Spinal cord (tissue), 10 donors: ENCODE data around the gene STAB1. TPM values are rescaled to one million over a fixed set of nuclear protein-coding genes. Genes with fewer than 3 reads are reported as not detected.

Source experiments
- DNase-seq, 6 donors: peaks; one replicate each; pipeline versions ENCODE4 v3.0.0 to v3.0.0-alpha.2; 2013 to 2015; ENCODE audit warnings: low spot score in 6 of 6, low read depth in 4 of 6
- H3K27ac ChIP-seq: one replicate; pipeline ENCODE4 v1.5.1; 2013; ENCODE audit warnings: low read depth, low read length, control low read depth
- H3K27me3 ChIP-seq: one replicate; pipeline ENCODE4 v1.6.1; 2013; ENCODE audit warnings: low read length; ENCODE audit not compliant: control insufficient read depth, insufficient read depth
- H3K36me3 ChIP-seq: one replicate; pipeline ENCODE4 v1.6.1; 2013; ENCODE audit warnings: low read length; ENCODE audit not compliant: control insufficient read depth, insufficient read depth
- H3K4me1 ChIP-seq: one replicate; pipeline ENCODE4 v1.6.1; 2013; ENCODE audit warnings: low read length; ENCODE audit not compliant: control insufficient read depth, insufficient read depth
- H3K4me3 ChIP-seq: one replicate; pipeline ENCODE4 v1.5.1; 2013; ENCODE audit warnings: low read depth, low read length, control low read depth
- H3K9me3 ChIP-seq: one replicate; pipeline ENCODE4 v1.6.1; 2013; ENCODE audit warnings: low read length; ENCODE audit not compliant: control insufficient read depth, insufficient read depth
- WGBS: methylation state at CpG from one replicate; pipeline ENCODE4 v1.1.5; 2013; ENCODE audit warnings: missing lambda C conversion rate; ENCODE audit not compliant: insufficient coverage; 5-methylcytosine and 5-hydroxymethylcytosine counted together
- polyA plus RNA-seq, 2 donors: library from polyadenylated mRNA; unstranded; fragments of 120-200 nt; gene quantifications; one replicate each; pipeline ENCODE4 v1.2.1, GENCODE V29; 2013; ENCODE audit not compliant: insufficient read length in 2 of 2
- total RNA-seq, 2 donors: library from RNA; depleted of rRNA in 1 of 2; stranded (reverse); fragments of 120-200 nt in 1 of 2; fragments of >200 nt in 1 of 2; gene quantifications; one replicate each; pipeline versions ENCODE4 v1.2.3 to v1.2.4, GENCODE V29; 2013 to 2014
- donor health status: healthy.

The STAB1 gene
- total and polyA plus RNA-seq, 4 donors = 34.5 to 79.7 (median 38.3) TPM

- no peak overlapping the region for H3K27ac ChIP-seq
- H3K4me3 ChIP-seq = no peak overlapping the region
- H3K9me3 ChIP-seq = no peaks in the 10 kb centered on the region
- 68% methylated on average over 4 of the region's 4 CpGs for WGBS
- no peak for DNase-seq
- no peaks in the 10 kb centered on the region for H3K4me1 ChIP-seq
- H3K27me3 ChIP-seq = no peaks in the 10 kb centered on the region
- H3K36me3 ChIP-seq = peaks cover 20% of the 10 kb centered on the region
Measured at GRCh38 chr3:52544937-52545336, 49.8 kb downstream of the STAB1 start.

- no peak for DNase-seq
- Histone ChIP-seq H3K4me1 (no peaks in the 10 kb centered on the region), H3K27ac (no peak overlapping the region), H3K9me3 (no peaks in the 10 kb centered on the region), H3K27me3 (no peaks in the 10 kb centered on the region), H3K36me3 (peaks cover 26% of the 10 kb centered on the region), H3K4me3 (no peak overlapping the region)
- WGBS = no CpG with 5 or more reads among the region's 3 CpGs
Measured at GRCh38 chr3:52546111-52546901, 51.2 kb downstream of the STAB1 start.

- Histone ChIP-seq H3K9me3 (no peaks in the 10 kb centered on the region), H3K36me3 (peaks cover 29% of the 10 kb centered on the region), H3K4me3 (no peak overlapping the region), H3K27ac (no peak overlapping the region), H3K4me1 (no peaks in the 10 kb centered on the region), H3K27me3 (no peaks in the 10 kb centered on the region)
- 93% methylated on average over 2 of the region's 2 CpGs for WGBS
- DNase-seq = no peak
Measured at GRCh38 chr3:52547143-52547542, 52.0 kb downstream of the STAB1 start.

- Histone ChIP-seq H3K4me1 (no peaks in the 10 kb centered on the region), H3K36me3 (peaks cover 46% of the 10 kb centered on the region), H3K27ac (no peak overlapping the region), H3K4me3 (no peak overlapping the region), H3K27me3 (no peaks in the 10 kb centered on the region), H3K9me3 (no peaks in the 10 kb centered on the region)
- no peak for DNase-seq
Measured at GRCh38 chr3:52551118-52551517, 56.0 kb downstream of the STAB1 start.

- Histone ChIP-seq H3K27me3 (no peaks in the 10 kb centered on the region), H3K4me3 (no peak overlapping the region), H3K36me3 (peaks cover 46% of the 10 kb centered on the region), H3K27ac (no peak overlapping the region), H3K4me1 (no peaks in the 10 kb centered on the region), H3K9me3 (no peaks in the 10 kb centered on the region)
- DNase-seq = no peak
- 100% methylated on average over 1 of the region's 3 CpGs for WGBS
Measured at GRCh38 chr3:52552089-52552488, 57.0 kb downstream of the STAB1 start.

GRCh38 chr3:52554026-52554755 lies 59.1 kb downstream of the STAB1 start:
- DNase-seq = no peak
- no peaks in the 10 kb centered on the region for H3K9me3 ChIP-seq
- H3K27me3 ChIP-seq = no peaks in the 10 kb centered on the region
- H3K4me1 ChIP-seq = peaks cover 5% of the 10 kb centered on the region
- no peak overlapping the region for H3K4me3 ChIP-seq
- peaks cover 39% of the 10 kb centered on the region for H3K36me3 ChIP-seq
- 81% methylated on average over 5 of the region's 5 CpGs for WGBS
- H3K27ac ChIP-seq = no peak overlapping the region

- H3K27ac ChIP-seq = no peak overlapping the region
Measured at GRCh38 chr3:52555056-52555455, 59.9 kb downstream of the STAB1 start.

GRCh38 chr3:52557011-52557960 lies 62.1 kb downstream of the STAB1 start:
- H3K27me3 ChIP-seq = no peaks in the 10 kb centered on the region
- H3K27ac ChIP-seq = peak overlapping the region; percentile 29
- peak in 1 of 6 donors; percentile 7 for DNase-seq
- H3K4me1 ChIP-seq = peaks cover 5% of the 10 kb centered on the region
- no peaks in the 10 kb centered on the region for H3K9me3 ChIP-seq
- WGBS = 45% methylated on average over 5 of the region's 9 CpGs
- H3K4me3 ChIP-seq = no peak overlapping the region
- peaks cover 39% of the 10 kb centered on the region for H3K36me3 ChIP-seq

More at GRCh38 chr3:52555056-52555455, 59.9 kb downstream of the STAB1 start:
- Histone ChIP-seq H3K4me3 (no peak overlapping the region), H3K4me1 (peaks cover 5% of the 10 kb centered on the region), H3K9me3 (no peaks in the 10 kb centered on the region), H3K27me3 (no peaks in the 10 kb centered on the region), H3K36me3 (peaks cover 39% of the 10 kb centered on the region)
- no CpG with 5 or more reads among the region's 1 CpG for WGBS
- no peak for DNase-seq

GRCh38 chr3:52558436-52558835 lies 63.3 kb downstream of the STAB1 start:
- Histone ChIP-seq H3K4me3 (no peak overlapping the region), H3K27me3 (no peaks in the 10 kb centered on the region), H3K4me1 (peaks cover 5% of the 10 kb centered on the region), H3K36me3 (peaks cover 38% of the 10 kb centered on the region), H3K27ac (no peak overlapping the region), H3K9me3 (no peaks in the 10 kb centered on the region)
- WGBS = 63% methylated on average over 2 of the region's 5 CpGs
- DNase-seq = no peak
